ENCODE measurements around the gene PLXNB3. TPM values are rescaled to one million over a fixed set of nuclear protein-coding genes. Genes with fewer than 3 reads are reported as not detected.

PLXNB3 gene
- total and polyA plus RNA-seq, 2 donors (not counting 1 experiment from before 2014, with no cell fraction given), result 1.9 to 4.3 TPM

- Histone ChIP-seq H3K4me1 (ENCODE audit: control insufficient read depth, extremely low read depth, insufficient read depth, low read length) (no peaks in the 10 kb centered on the region), H3K9me3 (ENCODE audit: control insufficient read depth, insufficient read depth, low read depth, low read length) (no peaks in the 10 kb centered on the region), H4K20me1 (ENCODE audit: control insufficient read depth, extremely low read depth, insufficient read depth, low read length) (no peaks in the 10 kb centered on the region), H3K27ac (ENCODE audit: insufficient read depth, low read length) (no peak overlapping the region), H3K36me3 (ENCODE audit: control insufficient read depth, insufficient read depth, low read length) (no peaks in the 10 kb centered on the region), H3K79me2 (ENCODE audit: control insufficient read depth, insufficient read depth, low read length) (no peaks in the 10 kb centered on the region), H3K27me3 (ENCODE audit: control insufficient read depth, insufficient read depth, low read length) (no peaks in the 10 kb centered on the region), H2AFZ (ENCODE audit: low read length) (no peak overlapping the region), H3K4me2 (ENCODE audit: extremely low read depth, insufficient read depth, low read length) (no peak overlapping the region), H3K4me3 (replicated peaks in 1 of 4; ENCODE audit: control extremely low read depth in 1 of 4, insufficient read depth in 1 of 4, low read depth in 3 of 4, low read length in 4 of 4) (no peak overlapping the region), H3K9ac (ENCODE audit: insufficient read depth, low read length) (no peak overlapping the region)
- DNase-seq (ENCODE audit: low read depth in 2 of 2), result no peak
- TF ChIP-seq CTCF (conservative IDR thresholded peaks at IDR 0.05 in 1 of 2, IDR thresholded peaks at IDR 0.05 in 1 of 2; ENCODE audit: low read depth in 1 of 2, low read length in 2 of 2) (no peak), EZH2 (IDR thresholded peaks at IDR 0.05; ENCODE audit: low read length, missing control alignments) (no peak)
Observed at GRCh38 chrX:153812220-153812619, 48.2 kb downstream of the PLXNB3 start.

DNA sequence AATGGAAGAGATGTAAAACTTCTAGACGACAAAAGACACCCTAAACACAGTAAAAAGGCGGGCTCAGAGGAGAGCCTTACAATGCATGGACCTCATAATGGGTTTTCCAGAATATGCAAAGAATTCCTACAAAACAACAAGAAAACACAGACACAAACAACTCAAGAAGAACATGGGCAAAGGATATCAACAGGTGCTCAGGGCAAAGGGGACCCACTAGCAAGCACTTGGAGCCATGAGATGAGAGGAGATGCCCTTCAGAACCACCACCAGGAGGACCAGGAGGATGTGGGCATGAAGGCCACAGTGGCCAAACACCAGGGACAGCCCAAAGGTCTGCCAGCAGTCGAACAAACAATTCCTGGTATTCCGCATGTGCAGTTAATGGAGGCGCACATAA is 49.1 kb downstream of the PLXNB3 start:
- DNase-seq (ENCODE audit: low read depth in 2 of 2), result no peak
- Histone ChIP-seq H3K4me2 (ENCODE audit: extremely low read depth, insufficient read depth, low read length) (no peak overlapping the region), H3K27me3 (ENCODE audit: control insufficient read depth, insufficient read depth, low read length) (no peaks in the 10 kb centered on the region), H2AFZ (ENCODE audit: low read length) (no peak overlapping the region), H3K79me2 (ENCODE audit: control insufficient read depth, insufficient read depth, low read length) (no peaks in the 10 kb centered on the region), H4K20me1 (ENCODE audit: control insufficient read depth, extremely low read depth, insufficient read depth, low read length) (no peaks in the 10 kb centered on the region), H3K9me3 (ENCODE audit: control insufficient read depth, insufficient read depth, low read depth, low read length) (no peaks in the 10 kb centered on the region), H3K36me3 (ENCODE audit: control insufficient read depth, insufficient read depth, low read length) (no peaks in the 10 kb centered on the region), H3K4me1 (ENCODE audit: control insufficient read depth, extremely low read depth, insufficient read depth, low read length) (no peaks in the 10 kb centered on the region), H3K27ac (ENCODE audit: insufficient read depth, low read length) (no peak overlapping the region), H3K9ac (ENCODE audit: insufficient read depth, low read length) (no peak overlapping the region), H3K4me3 (replicated peaks in 1 of 4; ENCODE audit: control extremely low read depth in 1 of 4, insufficient read depth in 1 of 4, low read depth in 3 of 4, low read length in 4 of 4) (no peak overlapping the region)
- TF ChIP-seq CTCF (conservative IDR thresholded peaks at IDR 0.05 in 1 of 2, IDR thresholded peaks at IDR 0.05 in 1 of 2; ENCODE audit: low read depth in 1 of 2, low read length in 2 of 2), result no peak
- TF ChIP-seq EZH2 (IDR thresholded peaks at IDR 0.05; ENCODE audit: low read length, missing control alignments), result no peak

DNA sequence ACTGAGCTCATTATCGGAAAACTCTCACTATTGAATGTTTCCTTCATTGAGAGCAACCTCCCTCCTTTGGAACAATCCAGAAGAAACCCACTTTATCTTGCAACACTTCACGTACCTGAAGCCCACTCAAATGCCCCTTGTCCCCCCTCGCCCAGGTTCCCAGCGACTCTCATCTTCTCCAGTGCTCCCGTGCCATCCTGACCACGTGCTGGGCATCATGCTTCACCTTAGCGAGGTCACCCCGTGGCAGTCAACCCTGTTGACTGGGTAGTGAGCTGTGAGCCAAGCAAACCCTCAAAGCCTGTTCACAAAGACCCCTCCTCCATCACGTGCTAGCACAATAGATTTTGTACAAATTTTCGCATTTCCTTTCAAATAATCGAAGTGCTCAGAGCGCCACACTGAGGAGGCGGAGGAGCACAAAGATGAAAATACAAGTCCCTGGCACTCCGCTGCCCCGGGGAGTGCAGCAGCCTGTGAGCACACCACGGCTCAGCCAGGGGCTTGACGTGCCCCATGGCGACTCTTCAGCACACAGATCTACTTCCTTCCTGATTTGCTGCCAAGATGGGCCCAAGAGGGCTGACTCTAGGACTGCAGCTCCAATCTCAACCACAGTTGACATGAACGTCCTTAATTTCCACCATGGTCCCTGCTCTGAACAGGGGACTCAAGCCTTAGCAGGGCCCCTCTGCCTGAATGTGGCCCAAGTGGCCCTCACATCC is 50.7 kb downstream of the PLXNB3 start:
- H4K20me1 ChIP-seq (ENCODE audit: control insufficient read depth, extremely low read depth, insufficient read depth, low read length), result no peaks in the 10 kb centered on the region
- no peak overlapping the region for H3K9ac ChIP-seq (ENCODE audit: insufficient read depth, low read length)
- DNase-seq (ENCODE audit: low read depth in 2 of 2), result no peak
- no peak overlapping the region for H3K27ac ChIP-seq (ENCODE audit: insufficient read depth, low read length)
- no peaks in the 10 kb centered on the region for H3K79me2 ChIP-seq (ENCODE audit: control insufficient read depth, insufficient read depth, low read length)
- H3K27me3 ChIP-seq (ENCODE audit: control insufficient read depth, insufficient read depth, low read length), result no peaks in the 10 kb centered on the region
- no peaks in the 10 kb centered on the region for H3K4me1 ChIP-seq (ENCODE audit: control insufficient read depth, extremely low read depth, insufficient read depth, low read length)
- H3K4me3 ChIP-seq (replicated peaks in 1 of 4; ENCODE audit: control extremely low read depth in 1 of 4, insufficient read depth in 1 of 4, low read depth in 3 of 4, low read length in 4 of 4), result no peak overlapping the region
- no peak for TF ChIP-seq EZH2 (IDR thresholded peaks at IDR 0.05; ENCODE audit: low read length, missing control alignments)
- no peak for TF ChIP-seq CTCF (conservative IDR thresholded peaks at IDR 0.05 in 1 of 2, IDR thresholded peaks at IDR 0.05 in 1 of 2; ENCODE audit: low read depth in 1 of 2, low read length in 2 of 2)
- H3K9me3 ChIP-seq (ENCODE audit: control insufficient read depth, insufficient read depth, low read depth, low read length), result no peaks in the 10 kb centered on the region
- no peak overlapping the region for H3K4me2 ChIP-seq (ENCODE audit: extremely low read depth, insufficient read depth, low read length)
- H2AFZ ChIP-seq (ENCODE audit: low read length), result no peak overlapping the region
- no peaks in the 10 kb centered on the region for H3K36me3 ChIP-seq (ENCODE audit: control insufficient read depth, insufficient read depth, low read length)

Measured in fibroblast of lung (primary cell).